GM21786 (cell line): ENCODE data around the gene RELB.
"Not testable (repeated sequence)": the region's sequence is repeated elsewhere in the genome, so short reads cannot be mapped to it uniquely, and the experiment has no call there.

Experiments used
- ATAC-seq: cut with Tn5 transposase; IDR thresholded peaks from one replicate; pipeline ENCODE4 v1.9.1; 2021; ENCODE audit not compliant: unreplicated experiment

The RELB gene

GRCh38 chr19:44987148-44987675 lies 14.1 kb upstream of the RELB start:
- no peak for ATAC-seq

- ATAC-seq, result no peak
Observed at GRCh38 chr19:44988273-44988672, 13.0 kb upstream of the RELB start.

GRCh38 chr19:44988896-44989556 lies 12.2 kb upstream of the RELB start:
- no peak for ATAC-seq

- ATAC-seq, result no peak
Observed at GRCh38 chr19:44990459-44990858, 10.8 kb upstream of the RELB start.

GRCh38 chr19:44990966-44991365 lies 10.3 kb upstream of the RELB start:
- ATAC-seq, result no peak

- ATAC-seq, result no peak
Observed at GRCh38 chr19:44992336-44993163, 8.7 kb upstream of the RELB start.

GRCh38 chr19:44993526-44993925 lies 7.7 kb upstream of the RELB start:
- ATAC-seq, result no peak

GRCh38 chr19:44993926-44994537 lies 7.2 kb upstream of the RELB start:
- ATAC-seq, result no peak

- ATAC-seq, result no peak
Observed at GRCh38 chr19:44998025-44998424, 3.2 kb upstream of the RELB start.

GRCh38 chr19:44999131-44999925 lies 1.9 kb upstream of the RELB start:
- not testable (repeated sequence) for ATAC-seq

- not testable (repeated sequence) for ATAC-seq
Observed at GRCh38 chr19:45000665-45001064, 599 bp upstream of the RELB start.

- ATAC-seq, result no peak
Observed at GRCh38 chr19:45003485-45003884, 2.2 kb downstream of the RELB start.

- no peak for ATAC-seq
Observed at GRCh38 chr19:45005787-45006186, 4.5 kb downstream of the RELB start.

- no peak for ATAC-seq
Observed at GRCh38 chr19:45008552-45008951, 7.3 kb downstream of the RELB start.

- no peak for ATAC-seq
Observed at GRCh38 chr19:45009625-45010255, 8.5 kb downstream of the RELB start.

GRCh38 chr19:45010306-45010705 lies 9.0 kb downstream of the RELB start:
- no peak for ATAC-seq

- no peak for ATAC-seq
Observed at GRCh38 chr19:45011959-45012358, 10.7 kb downstream of the RELB start.

- ATAC-seq, result peak; percentile 64
Observed at GRCh38 chr19:45016388-45017314, 15.4 kb downstream of the RELB start.

- ATAC-seq, result no peak
Observed at GRCh38 chr19:45019187-45019586, 17.9 kb downstream of the RELB start.
